Measurements from ENCODE around the gene CCDC93. TPM values are rescaled to one million over a fixed set of nuclear protein-coding genes. Genes with fewer than 3 reads are reported as not detected.
A peak's percentile ranks its signal among the peaks of the same experiment; 100 is the strongest.

The CCDC93 gene
- polyA plus RNA-seq, 1 donor: 42.1 TPM

GRCh38 chr2:117980783-117981676, 32.8 kb downstream of the CCDC93 start:
- peaks cover 3% of the 10 kb centered on the region for H3K4me1 ChIP-seq (ENCODE audit: control insufficient read depth, insufficient read depth, low read length)
- peak overlapping the region; percentile 5 for H3K27ac ChIP-seq (ENCODE audit: low read length)
- no peak overlapping the region for H3K4me3 ChIP-seq (ENCODE audit: low read length)
- H3K27me3 ChIP-seq (ENCODE audit: control insufficient read depth, insufficient read depth, low read length): no peaks in the 10 kb centered on the region
- peaks cover 44% of the 10 kb centered on the region for H3K36me3 ChIP-seq (ENCODE audit: control insufficient read depth, insufficient read depth, low read length)
- WGBS (ENCODE audit: insufficient coverage, low lambda C conversion rate): 100% methylated on average over 4 of the region's 5 CpGs
- no peak for DNase-seq
- H3K9me3 ChIP-seq (ENCODE audit: control insufficient read depth, low read depth, low read length): no peaks in the 10 kb centered on the region

GRCh38 chr2:117979911-117980701, 33.8 kb downstream of the CCDC93 start:
- no peak for DNase-seq
- Histone ChIP-seq H3K4me1 (ENCODE audit: control insufficient read depth, insufficient read depth, low read length) (peaks cover 3% of the 10 kb centered on the region), H3K36me3 (ENCODE audit: control insufficient read depth, insufficient read depth, low read length) (peaks cover 48% of the 10 kb centered on the region), H3K27ac (ENCODE audit: low read length) (no peak overlapping the region), H3K9me3 (ENCODE audit: control insufficient read depth, low read depth, low read length) (no peaks in the 10 kb centered on the region), H3K27me3 (ENCODE audit: control insufficient read depth, insufficient read depth, low read length) (no peaks in the 10 kb centered on the region), H3K4me3 (ENCODE audit: low read length) (no peak overlapping the region)
- no CpG with 5 or more reads among the region's 6 CpGs for WGBS (ENCODE audit: insufficient coverage, low lambda C conversion rate)

GRCh38 chr2:117977696-117978095, 36.2 kb downstream of the CCDC93 start:
- peaks cover 3% of the 10 kb centered on the region for H3K4me1 ChIP-seq (ENCODE audit: control insufficient read depth, insufficient read depth, low read length)
- H3K4me3 ChIP-seq (ENCODE audit: low read length): no peak overlapping the region
- H3K36me3 ChIP-seq (ENCODE audit: control insufficient read depth, insufficient read depth, low read length): peaks cover 60% of the 10 kb centered on the region
- no peak for DNase-seq
- H3K27ac ChIP-seq (ENCODE audit: low read length): no peak overlapping the region
- no CpG with 5 or more reads among the region's 3 CpGs for WGBS (ENCODE audit: insufficient coverage, low lambda C conversion rate)
- H3K9me3 ChIP-seq (ENCODE audit: control insufficient read depth, low read depth, low read length): no peaks in the 10 kb centered on the region
- no peaks in the 10 kb centered on the region for H3K27me3 ChIP-seq (ENCODE audit: control insufficient read depth, insufficient read depth, low read length)

- H3K4me3 ChIP-seq (ENCODE audit: low read length): no peak overlapping the region
- WGBS (ENCODE audit: insufficient coverage, low lambda C conversion rate): no CpG with 5 or more reads among the region's 3 CpGs
- peaks cover 68% of the 10 kb centered on the region for H3K36me3 ChIP-seq (ENCODE audit: control insufficient read depth, insufficient read depth, low read length)
Observed at GRCh38 chr2:117976581-117976980, 37.3 kb downstream of the CCDC93 start.

GRCh38 chr2:117973498-117974082, 40.3 kb downstream of the CCDC93 start:
- H3K9me3 ChIP-seq (ENCODE audit: control insufficient read depth, low read depth, low read length): no peaks in the 10 kb centered on the region
- no peaks in the 10 kb centered on the region for H3K4me1 ChIP-seq (ENCODE audit: control insufficient read depth, insufficient read depth, low read length)
- DNase-seq: no peak
- peaks cover 73% of the 10 kb centered on the region for H3K36me3 ChIP-seq (ENCODE audit: control insufficient read depth, insufficient read depth, low read length)
- no peak overlapping the region for H3K4me3 ChIP-seq (ENCODE audit: low read length)
- WGBS (ENCODE audit: insufficient coverage, low lambda C conversion rate): no CpG with 5 or more reads among the region's 9 CpGs
- H3K27ac ChIP-seq (ENCODE audit: low read length): no peak overlapping the region
- no peaks in the 10 kb centered on the region for H3K27me3 ChIP-seq (ENCODE audit: control insufficient read depth, insufficient read depth, low read length)

More at GRCh38 chr2:117976581-117976980, 37.3 kb downstream of the CCDC93 start:
- Histone ChIP-seq H3K9me3 (ENCODE audit: control insufficient read depth, low read depth, low read length) (no peaks in the 10 kb centered on the region), H3K27ac (ENCODE audit: low read length) (no peak overlapping the region), H3K4me1 (ENCODE audit: control insufficient read depth, insufficient read depth, low read length) (no peaks in the 10 kb centered on the region), H3K27me3 (ENCODE audit: control insufficient read depth, insufficient read depth, low read length) (no peaks in the 10 kb centered on the region)
- DNase-seq: no peak

- 100% methylated on average over 1 of the region's 6 CpGs for WGBS (ENCODE audit: insufficient coverage, low lambda C conversion rate)
- H3K4me1 ChIP-seq (ENCODE audit: control insufficient read depth, insufficient read depth, low read length): no peaks in the 10 kb centered on the region
- H3K36me3 ChIP-seq (ENCODE audit: control insufficient read depth, insufficient read depth, low read length): peaks cover 70% of the 10 kb centered on the region
- DNase-seq: no peak
- H3K27ac ChIP-seq (ENCODE audit: low read length): no peak overlapping the region
- no peaks in the 10 kb centered on the region for H3K27me3 ChIP-seq (ENCODE audit: control insufficient read depth, insufficient read depth, low read length)
- no peaks in the 10 kb centered on the region for H3K9me3 ChIP-seq (ENCODE audit: control insufficient read depth, low read depth, low read length)
- no peak overlapping the region for H3K4me3 ChIP-seq (ENCODE audit: low read length)
Observed at GRCh38 chr2:117972476-117973123, 41.3 kb downstream of the CCDC93 start.

GRCh38 chr2:117968722-117969121, 45.1 kb downstream of the CCDC93 start:
- whole genome bisulfite sequencing (ENCODE audit: insufficient coverage, low lambda C conversion rate): 100% methylated on average over 1 of the region's 2 CpGs
- H3K4me3 ChIP-seq (ENCODE audit: low read length): no peak overlapping the region
- H3K36me3 ChIP-seq (ENCODE audit: control insufficient read depth, insufficient read depth, low read length): peaks cover 57% of the 10 kb centered on the region

GRCh38 chr2:117967977-117968718, 45.7 kb downstream of the CCDC93 start:
- Histone ChIP-seq H3K4me3 (ENCODE audit: low read length) (no peak overlapping the region), H3K36me3 (ENCODE audit: control insufficient read depth, insufficient read depth, low read length) (peaks cover 54% of the 10 kb centered on the region), H3K4me1 (ENCODE audit: control insufficient read depth, insufficient read depth, low read length) (no peaks in the 10 kb centered on the region), H3K27me3 (ENCODE audit: control insufficient read depth, insufficient read depth, low read length) (no peaks in the 10 kb centered on the region), H3K9me3 (ENCODE audit: control insufficient read depth, low read depth, low read length) (no peaks in the 10 kb centered on the region), H3K27ac (ENCODE audit: low read length) (no peak overlapping the region)
- DNase-seq: peak in 1 of 2 donors; percentile 5
- no CpG with 5 or more reads among the region's 4 CpGs for WGBS (ENCODE audit: insufficient coverage, low lambda C conversion rate)

More at GRCh38 chr2:117968722-117969121, 45.1 kb downstream of the CCDC93 start:
- no peaks in the 10 kb centered on the region for H3K9me3 ChIP-seq (ENCODE audit: control insufficient read depth, low read depth, low read length)
- no peaks in the 10 kb centered on the region for H3K4me1 ChIP-seq (ENCODE audit: control insufficient read depth, insufficient read depth, low read length)
- no peaks in the 10 kb centered on the region for H3K27me3 ChIP-seq (ENCODE audit: control insufficient read depth, insufficient read depth, low read length)
- DNase-seq: no peak
- no peak overlapping the region for H3K27ac ChIP-seq (ENCODE audit: low read length)

- no CpG with 5 or more reads among the region's 1 CpG for WGBS (ENCODE audit: insufficient coverage, low lambda C conversion rate)
- peaks cover 35% of the 10 kb centered on the region for H3K36me3 ChIP-seq (ENCODE audit: control insufficient read depth, insufficient read depth, low read length)
Observed at GRCh38 chr2:117963446-117963845, 50.4 kb downstream of the CCDC93 start.

More at GRCh38 chr2:117963446-117963845, 50.4 kb downstream of the CCDC93 start:
- H3K27me3 ChIP-seq (ENCODE audit: control insufficient read depth, insufficient read depth, low read length): no peaks in the 10 kb centered on the region
- H3K27ac ChIP-seq (ENCODE audit: low read length): no peak overlapping the region
- DNase-seq: no peak
- H3K4me1 ChIP-seq (ENCODE audit: control insufficient read depth, insufficient read depth, low read length): no peaks in the 10 kb centered on the region
- no peaks in the 10 kb centered on the region for H3K9me3 ChIP-seq (ENCODE audit: control insufficient read depth, low read depth, low read length)
- H3K4me3 ChIP-seq (ENCODE audit: low read length): no peak overlapping the region
